Measurements from ENCODE around the gene DHFR.
"Not testable (repeated sequence)": the region's sequence is repeated elsewhere in the genome, so short reads cannot be mapped to it uniquely, and the experiment has no call there.

DHFR gene

GRCh38 chr5:80592105-80592504 lies 62.7 kb downstream of the DHFR start:
- DNase-seq: no peak

GRCh38 chr5:80591352-80591751 lies 63.4 kb downstream of the DHFR start:
- DNase-seq: peak; percentile 73

GRCh38 chr5:80590766-80591165 lies 64.0 kb downstream of the DHFR start:
- no peak for DNase-seq

- DNase-seq: no peak
Observed at GRCh38 chr5:80588858-80589540, 65.8 kb downstream of the DHFR start.

- no peak for DNase-seq
Observed at GRCh38 chr5:80584770-80585169, 70.0 kb downstream of the DHFR start.

GRCh38 chr5:80580291-80580690 lies 74.5 kb downstream of the DHFR start:
- not testable (repeated sequence) for DNase-seq

- DNase-seq: no peak
Observed at GRCh38 chr5:80579050-80579449, 75.7 kb downstream of the DHFR start.

GRCh38 chr5:80577707-80578106 lies 77.1 kb downstream of the DHFR start:
- no peak for DNase-seq

- no peak for DNase-seq
Observed at GRCh38 chr5:80576383-80576782, 78.4 kb downstream of the DHFR start.

Measured in T1000 (cell line).